ENCODE data around the gene AURKA. TPM values are rescaled to one million over a fixed set of nuclear protein-coding genes. Genes with fewer than 3 reads are reported as not detected.
A peak's percentile ranks its signal among the peaks of the same experiment; 100 is the strongest.

The AURKA gene
- total RNA-seq, 1 donor from 2014 or later: 14.8 TPM

DNA sequence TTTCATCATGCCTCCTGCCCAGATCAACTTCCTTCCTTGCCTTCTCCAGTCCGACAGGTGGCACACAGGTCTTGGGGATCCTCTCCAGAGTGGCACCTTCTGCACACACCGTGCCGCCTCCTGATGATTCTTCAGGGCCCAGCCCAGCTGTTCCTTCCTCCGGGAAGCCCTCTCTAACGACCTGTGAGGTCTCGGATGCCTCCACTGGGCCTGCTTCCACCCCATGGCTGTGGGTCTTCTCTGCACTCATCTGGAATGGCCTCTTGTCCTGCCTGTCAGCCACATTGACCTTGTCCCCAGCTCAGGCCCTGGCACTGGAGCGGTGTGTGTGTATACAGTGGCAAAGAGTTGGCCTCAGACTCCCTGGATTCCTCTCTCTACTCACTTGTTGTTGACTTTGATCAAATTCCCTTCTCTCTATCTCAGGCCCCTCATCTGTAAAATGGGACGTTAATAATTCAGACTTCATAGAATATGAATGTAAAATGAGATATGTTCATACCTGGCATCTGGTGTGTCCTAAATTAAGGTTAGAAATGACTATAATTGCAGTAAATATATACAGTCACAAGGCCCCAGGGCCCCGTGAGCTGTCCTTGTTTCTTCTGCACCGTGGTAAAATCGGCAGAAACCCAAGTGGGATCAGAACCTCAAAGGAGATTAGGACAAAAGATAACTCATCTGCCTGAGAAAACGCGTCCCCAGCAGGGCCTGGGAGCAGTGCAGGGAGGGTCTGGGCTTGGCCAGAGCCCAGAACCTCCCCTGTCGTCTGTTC lies 31.7 kb downstream of the AURKA start:
- H3K27me3 Mint-ChIP-seq (ENCODE audit: low read depth, unreplicated experiment): no peaks in the 10 kb centered on the region
- Histone ChIP-seq H3K27ac (ENCODE audit: low read depth, low read length) (peak overlapping the region; percentile 61), H3K79me2 (ENCODE audit: insufficient read depth, low read length) (peaks cover 40% of the 10 kb centered on the region), H3K9ac (ENCODE audit: low read length) (peak overlapping the region; percentile 90), H3K9me3 (ENCODE audit: insufficient read depth, low read depth, low read length) (no peaks in the 10 kb centered on the region), H3K4me1 (ENCODE audit: insufficient read depth, low read length) (peaks cover 15% of the 10 kb centered on the region), H2AFZ (ENCODE audit: low read depth, low read length) (peak overlapping the region; percentile 85), H3K36me3 (ENCODE audit: insufficient read depth, low read length) (no peaks in the 10 kb centered on the region), H3K4me3 (ENCODE audit: insufficient read depth, low read depth, low read length) (peak overlapping the region; percentile 98), H4K20me1 (ENCODE audit: insufficient read depth, low read length) (peaks cover 12% of the 10 kb centered on the region), H3K4me2 (ENCODE audit: low read length) (peak overlapping the region; percentile 99), H3K27me3 (ENCODE audit: insufficient read depth, low read length) (peaks cover 4% of the 10 kb centered on the region)
- FAIRE-seq: no peak
- DNase-seq (ENCODE audit: low read depth): no peak
- TF ChIP-seq, protein P1, sequence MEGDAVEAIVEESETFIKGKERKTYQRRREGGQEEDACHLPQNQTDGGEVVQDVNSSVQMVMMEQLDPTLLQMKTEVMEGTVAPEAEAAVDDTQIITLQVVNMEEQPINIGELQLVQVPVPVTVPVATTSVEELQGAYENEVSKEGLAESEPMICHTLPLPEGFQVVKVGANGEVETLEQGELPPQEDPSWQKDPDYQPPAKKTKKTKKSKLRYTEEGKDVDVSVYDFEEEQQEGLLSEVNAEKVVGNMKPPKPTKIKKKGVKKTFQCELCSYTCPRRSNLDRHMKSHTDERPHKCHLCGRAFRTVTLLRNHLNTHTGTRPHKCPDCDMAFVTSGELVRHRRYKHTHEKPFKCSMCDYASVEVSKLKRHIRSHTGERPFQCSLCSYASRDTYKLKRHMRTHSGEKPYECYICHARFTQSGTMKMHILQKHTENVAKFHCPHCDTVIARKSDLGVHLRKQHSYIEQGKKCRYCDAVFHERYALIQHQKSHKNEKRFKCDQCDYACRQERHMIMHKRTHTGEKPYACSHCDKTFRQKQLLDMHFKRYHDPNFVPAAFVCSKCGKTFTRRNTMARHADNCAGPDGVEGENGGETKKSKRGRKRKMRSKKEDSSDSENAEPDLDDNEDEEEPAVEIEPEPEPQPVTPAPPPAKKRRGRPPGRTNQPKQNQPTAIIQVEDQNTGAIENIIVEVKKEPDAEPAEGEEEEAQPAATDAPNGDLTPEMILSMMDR (IDR thresholded peaks at IDR 0.05; ENCODE audit: insufficient read depth, low read depth, low read length): no peak
- no peak for TF ChIP-seq EZH2 (IDR thresholded peaks at IDR 0.05; ENCODE audit: insufficient read depth, low read length)
- peaks cover 23% of the 10 kb centered on the region for H3K4me1 Mint-ChIP-seq (ENCODE audit: low read depth, unreplicated experiment)
- H3K36me3 Mint-ChIP-seq (ENCODE audit: low read depth, unreplicated experiment): peaks cover 6% of the 10 kb centered on the region
- H3K9me3 Mint-ChIP-seq (ENCODE audit: unreplicated experiment): no peaks in the 10 kb centered on the region
- no peak overlapping the region for H3K27ac Mint-ChIP-seq (ENCODE audit: unreplicated experiment)
- peak overlapping the region; percentile 94 for H3K4me3 Mint-ChIP-seq (ENCODE audit: unreplicated experiment)

DNA sequence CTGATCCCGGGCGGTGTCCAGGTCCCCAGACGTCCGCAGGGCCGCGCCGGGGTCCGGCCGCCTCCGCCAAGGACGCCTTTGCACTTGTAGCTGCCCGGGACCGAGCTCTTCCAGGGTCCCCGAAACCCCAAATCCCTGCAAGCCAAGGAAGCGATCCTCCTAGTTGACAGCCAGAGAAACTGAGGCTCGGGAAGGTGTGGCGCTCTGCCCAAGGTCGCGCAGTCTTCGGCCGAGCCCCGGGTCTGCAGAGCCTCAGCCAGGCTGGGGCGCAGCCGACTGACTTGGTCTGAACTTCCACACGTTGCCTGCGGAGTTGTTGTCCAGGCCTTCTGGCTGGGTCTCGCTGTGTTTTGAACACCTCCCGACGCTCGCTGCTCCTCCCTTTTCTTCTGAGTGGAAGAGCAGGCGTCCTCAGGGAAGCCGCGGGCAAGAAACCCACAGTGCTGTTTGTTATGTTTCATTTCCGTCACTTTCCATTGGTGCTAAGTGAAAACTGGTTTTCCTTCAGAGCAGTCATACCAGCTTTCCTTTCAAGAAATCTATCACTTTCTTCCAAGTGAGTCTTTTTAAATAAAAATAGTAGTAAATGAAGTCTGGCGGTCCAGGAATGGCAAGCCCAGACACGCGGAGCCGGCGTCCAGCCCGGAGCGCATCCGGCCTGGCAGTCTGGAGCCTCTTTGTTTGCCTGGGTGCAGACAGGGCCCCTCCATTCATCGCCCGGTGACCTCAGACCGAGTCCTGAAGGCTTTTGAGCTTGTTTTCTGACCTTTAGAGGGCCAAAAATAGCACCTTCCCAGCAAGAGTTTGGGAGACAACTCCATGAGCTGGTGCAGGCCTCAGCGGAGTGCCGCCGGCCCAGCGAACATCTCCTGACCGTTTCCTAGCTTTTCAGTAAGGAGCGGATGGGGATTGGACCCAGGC lies 32.5 kb downstream of the AURKA start:
- Histone ChIP-seq H3K4me1 (ENCODE audit: insufficient read depth, low read length) (peaks cover 15% of the 10 kb centered on the region), H4K20me1 (ENCODE audit: insufficient read depth, low read length) (peaks cover 12% of the 10 kb centered on the region), H3K27ac (ENCODE audit: low read depth, low read length) (peak overlapping the region; percentile 61), H3K4me3 (ENCODE audit: insufficient read depth, low read depth, low read length) (peak overlapping the region; percentile 98), H3K9ac (ENCODE audit: low read length) (peak overlapping the region; percentile 90), H3K36me3 (ENCODE audit: insufficient read depth, low read length) (no peaks in the 10 kb centered on the region), H3K4me2 (ENCODE audit: low read length) (peak overlapping the region; percentile 99), H2AFZ (ENCODE audit: low read depth, low read length) (peak overlapping the region; percentile 85), H3K79me2 (ENCODE audit: insufficient read depth, low read length) (peaks cover 40% of the 10 kb centered on the region), H3K9me3 (ENCODE audit: insufficient read depth, low read depth, low read length) (no peaks in the 10 kb centered on the region), H3K27me3 (ENCODE audit: insufficient read depth, low read length) (peaks cover 4% of the 10 kb centered on the region)
- FAIRE-seq: no peak
- peak overlapping the region; percentile 94 for H3K4me3 Mint-ChIP-seq (ENCODE audit: unreplicated experiment)
- peaks cover 23% of the 10 kb centered on the region for H3K4me1 Mint-ChIP-seq (ENCODE audit: low read depth, unreplicated experiment)
- H3K27me3 Mint-ChIP-seq (ENCODE audit: low read depth, unreplicated experiment): no peaks in the 10 kb centered on the region
- H3K9me3 Mint-ChIP-seq (ENCODE audit: unreplicated experiment): no peaks in the 10 kb centered on the region
- TF ChIP-seq, protein P1 (IDR thresholded peaks at IDR 0.05; ENCODE audit: insufficient read depth, low read depth, low read length): no peak
- no peak for TF ChIP-seq EZH2 (IDR thresholded peaks at IDR 0.05; ENCODE audit: insufficient read depth, low read length)
- no peak overlapping the region for H3K27ac Mint-ChIP-seq (ENCODE audit: unreplicated experiment)
- peak; percentile 73 for DNase-seq (ENCODE audit: low read depth)
- H3K36me3 Mint-ChIP-seq (ENCODE audit: low read depth, unreplicated experiment): peaks cover 6% of the 10 kb centered on the region
